GM12878 (cell line): ENCODE measurements around the gene FSHB. TPM values are rescaled to one million over a fixed set of nuclear protein-coding genes. Genes with fewer than 3 reads are reported as not detected.
"Not testable (repeated sequence)": the region's sequence is repeated elsewhere in the genome, so short reads cannot be mapped to it uniquely, and the experiment has no call there.

Source experiments
- ATAC-seq: fragments of 200-7000 bp; cut with Tn5 transposase; 3 replicates; pipeline ENCODE4 v1.9.1; 2020; ENCODE audit warnings: mild to moderate bottlenecking, moderate library complexity
- BruUV-seq: library from RNA; stranded (reverse); fragments of 400-500 nt; replicated peaks from 2 replicates; lab custom pipeline; 2021; lab: Mats Ljungman, UMichigan
- CTCF ChIA-PET: fragments of 300-600 bp; sonication (Branson Sonifier 250); formaldehyde crosslinking; extraction: SDS; loops from one replicate; lab custom pipeline; 2021; ENCODE audit warnings: inconsistent platforms; lab: Yijun Ruan, JAX
- POLR2A ChIA-PET: fragments of 350-600 bp; formaldehyde crosslinking; extraction: SDS; loops from one replicate; lab custom pipeline; 2021; ENCODE audit warnings: inconsistent platforms; lab: Charles Lee
- RAD21 ChIA-PET: fragments of 300-600 bp; sonication (Branson Sonifier 250); formaldehyde crosslinking; loops from one replicate; lab custom pipeline; 2023; ENCODE audit warnings: antibody characterized with exemption; ENCODE audit not compliant: unreplicated experiment; lab: Charles Lee
- SMC1A ChIA-PET: fragments of 300-600 bp; sonication (Branson Sonifier 250); formaldehyde crosslinking; loops from one replicate; lab custom pipeline; 2023; ENCODE audit not compliant: unreplicated experiment, uncharacterized antibody; lab: Charles Lee
- DNase-seq: peaks from one replicate; pipeline ENCODE4 v3.0.0-alpha.2; 2011; ENCODE audit warnings: low read depth, low spot score
- FAIRE-seq: peaks from 3 replicates; lab custom pipeline; 2011; peaks lifted over from hg19 to GRCh38; lab: Jason Lieb, UNC
- H2AFZ ChIP-seq: 2 replicates; pipeline ENCODE4 v1.6.0; 2011; ENCODE audit warnings: low read depth, low read length, control low read depth; ENCODE audit not compliant: control insufficient read depth
- H3K27ac ChIP-seq: 2 replicates; pipeline ENCODE4 v1.5.1; 2011; ENCODE audit warnings: control low read depth; ENCODE audit not compliant: control insufficient read depth, insufficient read depth
- H3K27me3 ChIP-seq, 2 experiments: replicated peaks in 1 of 2; 2 replicates each; pipeline versions ENCODE4 v1.6.0 to v1.6.1; 2011; ENCODE audit warnings: low read length in 1 of 2; ENCODE audit not compliant: control insufficient read depth in 2 of 2, insufficient read depth in 2 of 2
- H3K36me3 ChIP-seq, 2 experiments: 2 replicates each; pipeline ENCODE4 v1.5.1; 2011; ENCODE audit warnings: low read length in 1 of 2; ENCODE audit not compliant: control insufficient read depth in 2 of 2, insufficient read depth in 2 of 2
- H3K4me1 ChIP-seq: 2 replicates; pipeline ENCODE4 v1.6.1; 2011; ENCODE audit warnings: mild to moderate bottlenecking, low read length, moderate library complexity, mixed read lengths; ENCODE audit not compliant: control insufficient read depth, insufficient read depth
- H3K4me2 ChIP-seq: 2 replicates; pipeline ENCODE4 v1.6.0; 2011; ENCODE audit warnings: control low read depth; ENCODE audit not compliant: control insufficient read depth, insufficient read depth
- H3K4me3 ChIP-seq: fragments of 200-600 bp; sonication (generic); 2 replicates; pipeline ENCODE4 v1.5.1; 2016
- H3K79me2 ChIP-seq: 2 replicates; pipeline ENCODE4 v1.6.0; 2011; ENCODE audit warnings: low read length; ENCODE audit not compliant: control insufficient read depth, insufficient read depth
- H3K9ac ChIP-seq: 2 replicates; pipeline ENCODE4 v1.8.0; 2011; ENCODE audit warnings: low read length, control low read depth, mixed read lengths; ENCODE audit not compliant: control insufficient read depth, insufficient read depth
- H3K9me3 ChIP-seq: replicated peaks from 3 replicates; pipeline ENCODE4 v1.5.1; 2011; ENCODE audit warnings: mild to moderate bottlenecking, low read length; ENCODE audit not compliant: control insufficient read depth, insufficient read depth
- H4K20me1 ChIP-seq: 2 replicates; pipeline ENCODE4 v1.6.0; 2011; ENCODE audit not compliant: control insufficient read depth, insufficient read depth
- CHD2 ChIP-seq: IDR thresholded peaks from 2 replicates; pipeline ENCODE4 v1.6.1; 2011; ENCODE audit warnings: low read depth, low read length, improper control_type of control experiment, borderline replicate concordance
- CREB1 ChIP-seq: IDR thresholded peaks from 2 replicates; pipeline ENCODE4 v1.6.1; 2012; ENCODE audit warnings: low read depth, mild to moderate bottlenecking, inconsistent platforms
- MEF2A ChIP-seq: IDR thresholded peaks from 2 replicates; pipeline ENCODE4 v1.6.1; 2011; ENCODE audit warnings: low read depth, mild to moderate bottlenecking, low read length, moderate library complexity; ENCODE audit not compliant: insufficient read depth
- MYC ChIP-seq: IDR thresholded peaks from 2 replicates; pipeline ENCODE4 v1.6.1; 2011; ENCODE audit warnings: mild to moderate bottlenecking, low read length, moderate library complexity, inconsistent platforms; ENCODE audit not compliant: insufficient read depth, insufficient replicate concordance, insufficient read length, severe bottlenecking
- RAD51 ChIP-seq: fragments of 450-650 bp; IDR thresholded peaks from 2 replicates; pipeline ENCODE4 v1.6.1; 2016; ENCODE audit warnings: moderate library complexity, mild to moderate bottlenecking, inconsistent platforms
- SP1 ChIP-seq: IDR thresholded peaks from one replicate; pipeline ENCODE4 v1.6.1; 2011; ENCODE audit warnings: low read depth, low read length
- SREBF2 ChIP-seq: IDR thresholded peaks from 2 replicates; pipeline ENCODE4 v1.6.1; 2012; ENCODE audit warnings: mild to moderate bottlenecking, low read length
- STAT1 ChIP-seq: fragments of 450-650 bp; conservative IDR thresholded peaks from 2 replicates; pipeline ENCODE4 v1.6.1; 2014; ENCODE audit warnings: antibody characterized with exemption, mild to moderate bottlenecking
- WGBS: methylation state at CpG from one replicate; pipeline ENCODE4 v1.1.6; 2016; ENCODE audit warnings: low lambda C conversion rate; ENCODE audit not compliant: insufficient replicate concordance, insufficient coverage; ENCODE audit errors: missing lambda C conversion rate; 5-methylcytosine and 5-hydroxymethylcytosine counted together
- in situ Hi-C: fragments of 300-500 bp; cut with MboI; formaldehyde crosslinking; loops from 9 replicates; pipeline ENCODE4 v1.14.3; 2018; ENCODE audit warnings: mixed read lengths
- intact Hi-C: fragments of 100-400 bp; cut with micrococcal nuclease; formaldehyde crosslinking; loops from one replicate; pipeline ENCODE4 v1.14.2; 2022; ENCODE audit not compliant: unreplicated experiment
- polyA plus RNA-seq, 11 experiments: library from polyadenylated mRNA; depleted of rRNA in 4 of 11; unstranded in 6 of 11; stranded (reverse) in 5 of 11; fragments of >200 nt; fragmentation: Nextera tagmentation in 4 of 11; fragmentation: Illumina TruSeq in 1 of 11; extraction: Ambion mirVana in 4 of 11; extraction: Trizol in 1 of 11; gene quantifications; 1 replicate in 1 of 11; 2 replicates in 10 of 11; pipeline versions ENCODE4 v1.2.1 to v1.2.3, GENCODE V29; 2011 to 2016; ENCODE audit warnings: inconsistent platforms in 2 of 11, missing spikeins in 2 of 11, low read depth in 1 of 11
- total RNA-seq, 4 experiments: library from RNA; depleted of rRNA in 3 of 4; stranded (reverse); fragments of >200 nt in 3 of 4; fragmentation: Illumina TruSeq in 1 of 4; extraction: Trizol in 1 of 4; gene quantifications; 2 replicates each; pipeline versions ENCODE4 v1.2.1 to v1.2.3, GENCODE V29; 2013 to 2021
- TF ChIP-seq, protein P1 (sequence below): fragments of 450-650 bp; IDR thresholded peaks from 2 replicates; pipeline ENCODE4 v1.6.1; 2016; ENCODE audit warnings: mild to moderate bottlenecking, moderate library complexity, borderline replicate concordance
- TF ChIP-seq, protein P2 (sequence below): fragments of 450-650 bp; IDR thresholded peaks from 2 replicates; pipeline ENCODE4 v1.6.1; 2017; ENCODE audit warnings: mild to moderate bottlenecking

The FSHB gene
- total and polyA plus RNA-seq, 10 of the 15 experiments (the other 5 are each of a cell fraction or from before 2014, with no cell fraction given), result not detected

DNA sequence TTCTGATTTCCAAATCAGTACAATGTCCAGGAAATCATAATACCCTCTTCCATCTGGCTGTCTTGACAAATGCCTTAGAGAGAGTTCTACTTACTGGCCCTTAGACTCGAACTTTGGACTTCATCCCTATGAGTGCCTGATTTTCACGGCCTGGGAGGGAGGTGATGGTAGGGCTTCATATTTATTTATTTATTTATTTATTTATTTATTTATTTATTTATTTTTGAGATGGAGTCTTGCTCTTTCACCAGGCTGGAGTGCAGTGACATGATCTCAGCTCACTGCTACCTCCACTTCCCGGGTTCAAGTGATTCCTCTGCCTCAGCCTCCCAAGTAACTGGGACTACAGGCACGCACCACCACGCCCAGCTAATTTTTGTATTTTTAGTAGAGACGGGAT is 27.8 kb upstream of the FSHB start:
- H3K4me3 ChIP-seq, in situ Hi-C loops, BruUV-seq, H3K27ac ChIP-seq, H2AFZ ChIP-seq, POLR2A ChIA-PET, H3K9me3 ChIP-seq, intact Hi-C loops, H3K9ac ChIP-seq, FAIRE-seq, H3K27me3 ChIP-seq, H3K36me3 ChIP-seq, H4K20me1 ChIP-seq, H3K4me1 ChIP-seq, RAD21 ChIA-PET, H3K4me2 ChIP-seq, H3K79me2 ChIP-seq, DNase-seq, ATAC-seq: not testable (repeated sequence)
- 52% methylated on average over 6 of the region's 6 CpGs for WGBS
- CTCF ChIA-PET, result interaction anchor here (1.2 to 1.5 kb wide), 2 partner anchors 58 to 112 kb away, joined by 3 to 4 read pairs; no protein-coding TSS in a partner anchor
- SMC1A ChIA-PET, result interaction anchor here (0.6 kb wide), 1 partner anchor 1203 kb away, joined by 3 read pairs; no protein-coding TSS in a partner anchor

DNA sequence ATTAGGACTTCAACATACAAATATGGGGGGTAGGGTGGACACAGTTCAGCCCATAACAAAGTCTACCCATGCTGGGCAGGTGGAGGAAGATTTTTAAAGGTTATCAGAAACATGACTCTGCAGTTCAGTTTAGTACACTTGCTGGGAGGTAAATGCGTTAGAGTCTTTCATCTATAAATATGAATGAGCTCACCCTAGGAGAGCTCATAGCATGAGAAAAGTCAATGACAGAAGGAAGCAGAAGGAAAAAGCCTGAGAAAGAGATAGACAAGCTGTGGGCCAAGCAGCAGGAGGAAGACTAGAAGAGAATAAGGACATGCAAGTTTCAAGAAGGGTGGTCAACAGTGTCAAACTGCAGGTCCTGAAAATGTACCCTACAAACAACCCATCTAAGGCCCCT is 27.0 kb upstream of the FSHB start:
- peaks cover 8% of the 10 kb centered on the region; the same call in 1 of the 2 replicates for H3K4me1 ChIP-seq
- no peak overlapping the region for H2AFZ ChIP-seq
- SMC1A ChIA-PET, result interaction anchor here (0.6 kb wide), 1 partner anchor 1204 kb away, joined by 3 read pairs; no protein-coding TSS in a partner anchor
- H3K9me3 ChIP-seq, result no peaks in the 10 kb centered on the region; the same call in 2 of the 3 replicates
- no peaks in the 10 kb centered on the region for H4K20me1 ChIP-seq
- no peaks in the 10 kb centered on the region for H3K27me3 ChIP-seq
- CTCF ChIA-PET, result interaction anchor here (0.9 to 1.5 kb wide), 5 partner anchors 37 to 142 kb away, joined by 3 to 6 read pairs (median 4); no protein-coding TSS in a partner anchor
- in situ Hi-C loops (no loop called here), intact Hi-C loops (no loop called here)
- BruUV-seq, result no TSS peak
- no peaks in the 10 kb centered on the region for H3K36me3 ChIP-seq
- no peak overlapping the region for H3K9ac ChIP-seq
- H3K4me3 ChIP-seq, result no peak overlapping the region
- DNase-seq (no peak), ATAC-seq (no peak), FAIRE-seq (no peak)
- WGBS, result 100% methylated on average over 1 of the region's 1 CpG
- no peak overlapping the region for H3K27ac ChIP-seq
- POLR2A ChIA-PET, result interaction anchor here (0.7 kb wide), 1 partner anchor 136 kb away, joined by 3 read pairs; no protein-coding TSS in a partner anchor
- H3K4me2 ChIP-seq, result no peak overlapping the region
- RAD21 ChIA-PET, result no interaction called here
- H3K79me2 ChIP-seq, result no peaks in the 10 kb centered on the region
- no peak for TF ChIP-seq STAT1
- no peak for TF ChIP-seq MYC
- no peak for TF ChIP-seq MEF2A
- TF ChIP-seq CREB1, result no peak
- no peak for TF ChIP-seq CHD2
- no peak for TF ChIP-seq SP1
- TF ChIP-seq, protein P1, sequence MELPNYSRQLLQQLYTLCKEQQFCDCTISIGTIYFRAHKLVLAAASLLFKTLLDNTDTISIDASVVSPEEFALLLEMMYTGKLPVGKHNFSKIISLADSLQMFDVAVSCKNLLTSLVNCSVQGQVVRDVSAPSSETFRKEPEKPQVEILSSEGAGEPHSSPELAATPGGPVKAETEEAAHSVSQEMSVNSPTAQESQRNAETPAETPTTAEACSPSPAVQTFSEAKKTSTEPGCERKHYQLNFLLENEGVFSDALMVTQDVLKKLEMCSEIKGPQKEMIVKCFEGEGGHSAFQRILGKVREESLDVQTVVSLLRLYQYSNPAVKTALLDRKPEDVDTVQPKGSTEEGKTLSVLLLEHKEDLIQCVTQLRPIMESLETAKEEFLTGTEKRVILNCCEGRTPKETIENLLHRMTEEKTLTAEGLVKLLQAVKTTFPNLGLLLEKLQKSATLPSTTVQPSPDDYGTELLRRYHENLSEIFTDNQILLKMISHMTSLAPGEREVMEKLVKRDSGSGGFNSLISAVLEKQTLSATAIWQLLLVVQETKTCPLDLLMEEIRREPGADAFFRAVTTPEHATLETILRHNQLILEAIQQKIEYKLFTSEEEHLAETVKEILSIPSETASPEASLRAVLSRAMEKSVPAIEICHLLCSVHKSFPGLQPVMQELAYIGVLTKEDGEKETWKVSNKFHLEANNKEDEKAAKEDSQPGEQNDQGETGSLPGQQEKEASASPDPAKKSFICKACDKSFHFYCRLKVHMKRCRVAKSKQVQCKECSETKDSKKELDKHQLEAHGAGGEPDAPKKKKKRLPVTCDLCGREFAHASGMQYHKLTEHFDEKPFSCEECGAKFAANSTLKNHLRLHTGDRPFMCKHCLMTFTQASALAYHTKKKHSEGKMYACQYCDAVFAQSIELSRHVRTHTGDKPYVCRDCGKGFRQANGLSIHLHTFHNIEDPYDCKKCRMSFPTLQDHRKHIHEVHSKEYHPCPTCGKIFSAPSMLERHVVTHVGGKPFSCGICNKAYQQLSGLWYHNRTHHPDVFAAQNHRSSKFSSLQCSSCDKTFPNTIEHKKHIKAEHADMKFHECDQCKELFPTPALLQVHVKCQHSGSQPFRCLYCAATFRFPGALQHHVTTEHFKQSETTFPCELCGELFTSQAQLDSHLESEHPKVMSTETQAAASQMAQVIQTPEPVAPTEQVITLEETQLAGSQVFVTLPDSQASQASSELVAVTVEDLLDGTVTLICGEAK, result no peak
- TF ChIP-seq, protein P2, sequence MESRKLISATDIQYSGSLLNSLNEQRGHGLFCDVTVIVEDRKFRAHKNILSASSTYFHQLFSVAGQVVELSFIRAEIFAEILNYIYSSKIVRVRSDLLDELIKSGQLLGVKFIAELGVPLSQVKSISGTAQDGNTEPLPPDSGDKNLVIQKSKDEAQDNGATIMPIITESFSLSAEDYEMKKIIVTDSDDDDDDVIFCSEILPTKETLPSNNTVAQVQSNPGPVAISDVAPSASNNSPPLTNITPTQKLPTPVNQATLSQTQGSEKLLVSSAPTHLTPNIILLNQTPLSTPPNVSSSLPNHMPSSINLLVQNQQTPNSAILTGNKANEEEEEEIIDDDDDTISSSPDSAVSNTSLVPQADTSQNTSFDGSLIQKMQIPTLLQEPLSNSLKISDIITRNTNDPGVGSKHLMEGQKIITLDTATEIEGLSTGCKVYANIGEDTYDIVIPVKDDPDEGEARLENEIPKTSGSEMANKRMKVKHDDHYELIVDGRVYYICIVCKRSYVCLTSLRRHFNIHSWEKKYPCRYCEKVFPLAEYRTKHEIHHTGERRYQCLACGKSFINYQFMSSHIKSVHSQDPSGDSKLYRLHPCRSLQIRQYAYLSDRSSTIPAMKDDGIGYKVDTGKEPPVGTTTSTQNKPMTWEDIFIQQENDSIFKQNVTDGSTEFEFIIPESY, result no peak
- no peak for TF ChIP-seq SREBF2
- TF ChIP-seq RAD51, result no peak
